Smooth muscle cell (in vitro differentiated cells): ENCODE data around the gene MATK. TPM values are rescaled to one million over a fixed set of nuclear protein-coding genes. Genes with fewer than 3 reads are reported as not detected.

ENCODE experiments used
- DNase-seq: peaks from one replicate; lab custom pipeline; 2025; ENCODE audit not compliant: unreplicated experiment; lab: John Stamatoyannopoulos, UW
- H2AFZ ChIP-seq: fragments of 200-600 bp; sonication (generic); 2 replicates; pipeline ENCODE4 v1.6.0; 2016; ENCODE audit warnings: antibody characterized with exemption, low read depth, mild to moderate bottlenecking
- H3F3A ChIP-seq: fragments of 200-600 bp; sonication (generic); 2 replicates; pipeline ENCODE4 v1.6.0; 2017; ENCODE audit warnings: antibody characterized with exemption, low read depth
- H3K27ac ChIP-seq: fragments of 200-600 bp; sonication (generic); 2 replicates; pipeline ENCODE4 v1.5.1; 2016; ENCODE audit warnings: low read depth, mild to moderate bottlenecking
- H3K27me3 ChIP-seq: fragments of 200-600 bp; sonication (generic); 2 replicates; pipeline ENCODE4 v1.6.1; 2016; ENCODE audit warnings: low read depth, mild to moderate bottlenecking
- H3K36me3 ChIP-seq: fragments of 200-600 bp; sonication (generic); 2 replicates; pipeline ENCODE4 v1.5.1; 2016; ENCODE audit warnings: low read depth
- H3K4me1 ChIP-seq: fragments of 200-600 bp; sonication (generic); 2 replicates; pipeline ENCODE4 v1.5.1; 2016; ENCODE audit warnings: low read depth
- H3K4me2 ChIP-seq: fragments of 200-600 bp; sonication (generic); 2 replicates; pipeline ENCODE4 v1.6.0; 2016; ENCODE audit warnings: mild to moderate bottlenecking
- H3K4me3 ChIP-seq: fragments of 200-600 bp; sonication (generic); 2 replicates; pipeline ENCODE4 v1.5.1; 2016; ENCODE audit warnings: mild to moderate bottlenecking
- H3K79me2 ChIP-seq: fragments of 200-600 bp; sonication (generic); 2 replicates; pipeline ENCODE4 v1.6.0; 2016; ENCODE audit warnings: low read depth, mild to moderate bottlenecking
- H3K9ac ChIP-seq: fragments of 200-600 bp; sonication (generic); 2 replicates; pipeline ENCODE4 v1.6.0; 2016; ENCODE audit warnings: low read depth
- H3K9me3 ChIP-seq: fragments of 200-600 bp; sonication (generic); replicated peaks from 2 replicates; pipeline ENCODE4 v1.5.1; 2016; ENCODE audit warnings: low read depth
- H4K20me1 ChIP-seq: fragments of 200-600 bp; sonication (generic); 2 replicates; pipeline ENCODE4 v1.6.0; 2016; ENCODE audit warnings: low read depth
- CTCF ChIP-seq: fragments of 200-600 bp; sonication (generic); IDR thresholded peaks from 2 replicates; pipeline ENCODE4 v1.5.1; 2017; ENCODE audit warnings: borderline replicate concordance, mild to moderate bottlenecking, antibody characterized with exemption; ENCODE audit not compliant: insufficient read depth, poor library complexity, severe bottlenecking
- WGBS: methylation state at CpG from one replicate; pipeline ENCODE4 v1.1.7; 2016; ENCODE audit warnings: low lambda C conversion rate; 5-methylcytosine and 5-hydroxymethylcytosine counted together
- polyA plus RNA-seq: library from polyadenylated mRNA; unstranded; fragments of >200 nt; fragmentation: Nextera tagmentation; extraction: Ambion mirVana; gene quantifications from 2 replicates; pipeline ENCODE4 v1.2.1, GENCODE V29; 2016
- total RNA-seq: library from RNA; depleted of rRNA; stranded (reverse); fragments of >200 nt; gene quantifications from 2 replicates; pipeline ENCODE4 v1.2.3, GENCODE V29; 2014

Gene MATK
- total and polyA plus RNA-seq, 2 experiments from 2014 or later, result not detected

GRCh38 chr19:3798137-3798536 is 12.0 kb upstream of the MATK start:
- Histone ChIP-seq H3K27me3 (peaks cover 37% of the 10 kb centered on the region), H3K4me1 (no peaks in the 10 kb centered on the region), H2AFZ (no peak overlapping the region), H4K20me1 (no peaks in the 10 kb centered on the region), H3K4me2 (no peak overlapping the region), H3K9me3 (no peaks in the 10 kb centered on the region), H3K9ac (no peak overlapping the region), H3K79me2 (no peaks in the 10 kb centered on the region), H3K27ac (no peak overlapping the region), H3K36me3 (no peaks in the 10 kb centered on the region), H3F3A (no peaks in the 10 kb centered on the region), H3K4me3 (no peak overlapping the region)
- 86% methylated on average over 6 of the region's 6 CpGs for WGBS
- TF ChIP-seq CTCF, result no peak
- no peak for DNase-seq

GRCh38 chr19:3796358-3796757 is 10.2 kb upstream of the MATK start:
- no peaks in the 10 kb centered on the region for H3K36me3 ChIP-seq
- H3K4me3 ChIP-seq, result no peak overlapping the region
- no peaks in the 10 kb centered on the region for H3K4me1 ChIP-seq
- H2AFZ ChIP-seq, result no peak overlapping the region
- H4K20me1 ChIP-seq, result no peaks in the 10 kb centered on the region
- no peaks in the 10 kb centered on the region for H3F3A ChIP-seq
- H3K27ac ChIP-seq, result no peak overlapping the region
- peaks cover 24% of the 10 kb centered on the region for H3K27me3 ChIP-seq
- DNase-seq, result no peak
- TF ChIP-seq CTCF, result no peak
- no peak overlapping the region for H3K4me2 ChIP-seq
- no peaks in the 10 kb centered on the region for H3K9me3 ChIP-seq
- H3K9ac ChIP-seq, result no peak overlapping the region
- no peaks in the 10 kb centered on the region for H3K79me2 ChIP-seq
- whole genome bisulfite sequencing, result 94% methylated on average over 2 of the region's 2 CpGs

- WGBS, result 90% methylated on average over 3 of the region's 3 CpGs
Observed at GRCh38 chr19:3793799-3794198, 7.6 kb upstream of the MATK start.

More at GRCh38 chr19:3793799-3794198, 7.6 kb upstream of the MATK start:
- no peaks in the 10 kb centered on the region for H3F3A ChIP-seq
- no peaks in the 10 kb centered on the region for H3K79me2 ChIP-seq
- H3K4me2 ChIP-seq, result no peak overlapping the region
- no peaks in the 10 kb centered on the region for H3K36me3 ChIP-seq
- no peak overlapping the region for H2AFZ ChIP-seq
- no peaks in the 10 kb centered on the region for H4K20me1 ChIP-seq
- no peak overlapping the region for H3K27ac ChIP-seq
- TF ChIP-seq CTCF, result no peak
- no peak overlapping the region for H3K9ac ChIP-seq
- H3K4me1 ChIP-seq, result no peaks in the 10 kb centered on the region
- H3K9me3 ChIP-seq, result no peaks in the 10 kb centered on the region
- no peak for DNase-seq
- no peaks in the 10 kb centered on the region for H3K27me3 ChIP-seq
- H3K4me3 ChIP-seq, result no peak overlapping the region
